GM23338 (cell line): ENCODE measurements around the gene VWDE. TPM values are rescaled to one million over a fixed set of nuclear protein-coding genes. Genes with fewer than 3 reads are reported as not detected.

Source experiments
- ATAC-seq: fragments of 200-7000 bp; cut with Tn5 transposase; 3 replicates; pipeline ENCODE4 v1.9.1; 2020
- DNase-seq: peaks from one replicate; pipeline ENCODE4 v3.0.0-alpha.2; 2015; ENCODE audit warnings: low spot score
- H2AFZ ChIP-seq: fragments of 200-600 bp; sonication (generic); 2 replicates; pipeline ENCODE4 v1.8.0; 2016; ENCODE audit warnings: antibody characterized with exemption, mild to moderate bottlenecking, moderate library complexity
- H3F3A ChIP-seq: fragments of 200-600 bp; sonication (generic); replicated peaks from 2 replicates; pipeline ENCODE4 v1.8.0; 2017; ENCODE audit warnings: antibody characterized with exemption, mixed run types, low read depth
- H3K27ac ChIP-seq: fragments of 200-600 bp; sonication (generic); 2 replicates; pipeline ENCODE4 v1.6.1; 2016; ENCODE audit warnings: low read depth
- H3K27me3 ChIP-seq: fragments of 200-600 bp; sonication (generic); 2 replicates; pipeline ENCODE4 v1.8.0; 2016; ENCODE audit warnings: mild to moderate bottlenecking, mixed run types, moderate library complexity; ENCODE audit not compliant: insufficient read depth
- H3K36me3 ChIP-seq: fragments of 200-600 bp; sonication (generic); 2 replicates; pipeline ENCODE4 v1.8.0; 2016; ENCODE audit warnings: mild to moderate bottlenecking; ENCODE audit not compliant: insufficient read depth
- H3K4me1 ChIP-seq: fragments of 200-600 bp; sonication (generic); 2 replicates; pipeline ENCODE4 v1.8.0; 2016; ENCODE audit warnings: mild to moderate bottlenecking, moderate library complexity; ENCODE audit not compliant: insufficient read depth
- H3K4me2 ChIP-seq: fragments of 200-600 bp; sonication (generic); 2 replicates; pipeline ENCODE4 v1.7.1; 2017; ENCODE audit warnings: mixed run types
- H3K4me3 ChIP-seq: fragments of 200-600 bp; sonication (generic); 2 replicates; pipeline ENCODE4 v1.6.1; 2016; ENCODE audit warnings: mixed run types
- H3K79me2 ChIP-seq: fragments of 200-600 bp; sonication (generic); replicated peaks from 2 replicates; pipeline ENCODE4 v1.8.0; 2017; ENCODE audit warnings: mild to moderate bottlenecking; ENCODE audit not compliant: insufficient read depth
- H3K9me2 ChIP-seq: fragments of 200-600 bp; sonication (generic); 2 replicates; pipeline ENCODE4 v1.8.0; 2017; ENCODE audit not compliant: insufficient read depth
- H4K20me1 ChIP-seq: fragments of 200-600 bp; sonication (generic); replicated peaks from 2 replicates; pipeline ENCODE4 v1.8.0; 2017; ENCODE audit warnings: mild to moderate bottlenecking; ENCODE audit not compliant: insufficient read depth
- H3K27ac Mint-ChIP-seq: 2 replicates; pipeline ENCODE4 v1.8.0; 2020; ENCODE audit warnings: inconsistent platforms, mild to moderate bottlenecking, moderate library complexity, mixed read lengths
- H3K27me3 Mint-ChIP-seq: 3 replicates; pipeline ENCODE4 v1.8.0; 2022; ENCODE audit warnings: low read depth, mild to moderate bottlenecking, moderate library complexity, mixed read lengths, inconsistent platforms; ENCODE audit not compliant: insufficient read depth, poor library complexity
- H3K36me3 Mint-ChIP-seq: 3 replicates; pipeline ENCODE4 v1.8.0; 2021; ENCODE audit warnings: low read depth, mild to moderate bottlenecking, inconsistent platforms, moderate library complexity, mixed read lengths
- H3K4me1 Mint-ChIP-seq: 3 replicates; pipeline ENCODE4 v1.8.0; 2020; ENCODE audit warnings: mild to moderate bottlenecking, inconsistent platforms, mixed read lengths
- H3K4me3 Mint-ChIP-seq: 3 replicates; pipeline ENCODE4 v1.8.0; 2021; ENCODE audit warnings: moderate library complexity, mild to moderate bottlenecking, inconsistent platforms, mixed read lengths
- H3K9me3 Mint-ChIP-seq: 3 replicates; pipeline ENCODE4 v1.8.0; 2020; ENCODE audit warnings: moderate library complexity, mild to moderate bottlenecking, inconsistent platforms, mixed read lengths
- CREB1 ChIP-seq: fragments of 250-450 bp; sonication (Bioruptor Pico); IDR thresholded peaks from 2 replicates; pipeline ENCODE4 v1.5.0; 2020; ENCODE audit warnings: low read depth, mild to moderate bottlenecking, moderate library complexity
- EZH2 ChIP-seq: fragments of 200-600 bp; sonication (generic); IDR thresholded peaks from one replicate; pipeline ENCODE4 v1.8.0; 2017; ENCODE audit warnings: antibody characterized with exemption, mild to moderate bottlenecking, low read depth; ENCODE audit not compliant: unreplicated experiment
- JUNB ChIP-seq: IDR thresholded peaks from one replicate; pipeline ENCODE4 v1.6.1; 2016; ENCODE audit warnings: antibody characterized with exemption; ENCODE audit not compliant: unreplicated experiment
- NANOG ChIP-seq: IDR thresholded peaks from 2 replicates; pipeline ENCODE4 v1.6.1; 2016; ENCODE audit warnings: antibody characterized with exemption, borderline replicate concordance
- POLR2AphosphoS5 ChIP-seq: IDR thresholded peaks from 2 replicates; pipeline ENCODE4 v1.6.1; 2016; ENCODE audit warnings: antibody characterized with exemption, low read depth
- STAT1 ChIP-seq: IDR thresholded peaks from one replicate; pipeline ENCODE4 v1.6.1; 2016; ENCODE audit warnings: antibody characterized with exemption; ENCODE audit not compliant: unreplicated experiment
- polyA plus RNA-seq: library from polyadenylated mRNA; unstranded; fragments of >200 nt; fragmentation: Nextera tagmentation; extraction: Ambion mirVana; gene quantifications from 2 replicates; pipeline ENCODE4 v1.2.1, GENCODE V29; 2016
- total RNA-seq: library from RNA; depleted of rRNA; stranded (reverse); fragments of >200 nt; shearing (Covaris generic); gene quantifications from 2 replicates; pipeline ENCODE4 v1.2.3, GENCODE V29; 2014
- TF ChIP-seq, protein P1 (sequence below): IDR thresholded peaks from 2 replicates; pipeline ENCODE4 v1.6.1; 2016; ENCODE audit warnings: antibody characterized with exemption
- TF ChIP-seq, protein P2 (sequence below): IDR thresholded peaks from one replicate; pipeline ENCODE4 v1.6.1; 2018; ENCODE audit warnings: antibody characterized with exemption; ENCODE audit not compliant: unreplicated experiment

The VWDE gene
- total and polyA plus RNA-seq, 2 experiments from 2014 or later, result 24.6 to 45.5 TPM

DNA sequence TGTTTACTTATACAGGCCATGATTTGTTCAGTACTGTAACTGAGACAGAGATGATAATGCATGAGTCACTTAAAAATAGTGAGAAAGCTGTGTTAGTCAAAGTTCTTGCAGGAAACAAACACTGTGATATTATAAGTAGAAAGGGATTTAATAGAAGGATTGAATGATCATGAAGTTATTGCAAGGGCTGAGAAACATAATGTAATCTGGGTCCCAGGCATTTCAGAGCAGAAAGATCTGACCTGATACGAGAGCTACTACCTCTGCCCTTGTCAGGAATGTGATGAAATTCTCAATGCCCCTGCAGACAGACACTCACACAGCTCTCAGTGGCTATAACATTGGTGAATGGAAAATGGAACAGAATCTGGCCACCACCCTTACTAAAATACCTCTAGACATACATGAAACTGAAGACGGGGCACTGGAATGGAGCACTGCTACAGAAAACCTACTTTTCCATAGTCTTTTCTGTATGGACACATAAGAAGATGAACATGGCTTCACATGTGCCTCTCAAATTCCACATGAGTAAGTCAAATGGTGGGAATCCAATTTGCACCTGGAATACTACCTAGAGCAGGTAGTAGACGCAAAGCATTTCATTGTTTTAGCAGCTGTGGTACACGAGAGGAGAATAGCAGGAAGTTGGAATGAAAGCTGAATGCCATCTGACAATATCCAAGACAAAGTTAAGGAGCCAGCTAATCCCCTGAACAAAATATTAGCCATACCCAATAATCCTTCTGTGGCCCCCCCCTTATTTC is 19.1 kb upstream of the VWDE start:
- Mint-ChIP-seq H3K9me3 (peaks cover 19% of the 10 kb centered on the region), H3K4me3 (peak overlapping the region; percentile 61; the same call in 2 of the 3 replicates), H3K27ac (peak overlapping the region; percentile 98), H3K36me3 (peaks cover 19% of the 10 kb centered on the region), H3K4me1 (peaks cover 29% of the 10 kb centered on the region), H3K27me3 (peaks cover 2% of the 10 kb centered on the region)
- ATAC-seq, result peak; percentile 6; the same call in 2 of the 3 replicates
- no peaks in the 10 kb centered on the region for H3K79me2 ChIP-seq
- no peaks in the 10 kb centered on the region for H3K36me3 ChIP-seq
- H3K27ac ChIP-seq, result peak overlapping the region; percentile 94
- no peaks in the 10 kb centered on the region for H3K9me2 ChIP-seq
- TF ChIP-seq, protein P1, sequence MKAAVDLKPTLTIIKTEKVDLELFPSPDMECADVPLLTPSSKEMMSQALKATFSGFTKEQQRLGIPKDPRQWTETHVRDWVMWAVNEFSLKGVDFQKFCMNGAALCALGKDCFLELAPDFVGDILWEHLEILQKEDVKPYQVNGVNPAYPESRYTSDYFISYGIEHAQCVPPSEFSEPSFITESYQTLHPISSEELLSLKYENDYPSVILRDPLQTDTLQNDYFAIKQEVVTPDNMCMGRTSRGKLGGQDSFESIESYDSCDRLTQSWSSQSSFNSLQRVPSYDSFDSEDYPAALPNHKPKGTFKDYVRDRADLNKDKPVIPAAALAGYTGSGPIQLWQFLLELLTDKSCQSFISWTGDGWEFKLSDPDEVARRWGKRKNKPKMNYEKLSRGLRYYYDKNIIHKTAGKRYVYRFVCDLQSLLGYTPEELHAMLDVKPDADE, result no peak
- TF ChIP-seq CREB1 (CRISPR knock-in tag) (no peak), POLR2AphosphoS5 (no peak), STAT1 (no peak), JUNB (no peak), NANOG (no peak)
- TF ChIP-seq, protein P2, sequence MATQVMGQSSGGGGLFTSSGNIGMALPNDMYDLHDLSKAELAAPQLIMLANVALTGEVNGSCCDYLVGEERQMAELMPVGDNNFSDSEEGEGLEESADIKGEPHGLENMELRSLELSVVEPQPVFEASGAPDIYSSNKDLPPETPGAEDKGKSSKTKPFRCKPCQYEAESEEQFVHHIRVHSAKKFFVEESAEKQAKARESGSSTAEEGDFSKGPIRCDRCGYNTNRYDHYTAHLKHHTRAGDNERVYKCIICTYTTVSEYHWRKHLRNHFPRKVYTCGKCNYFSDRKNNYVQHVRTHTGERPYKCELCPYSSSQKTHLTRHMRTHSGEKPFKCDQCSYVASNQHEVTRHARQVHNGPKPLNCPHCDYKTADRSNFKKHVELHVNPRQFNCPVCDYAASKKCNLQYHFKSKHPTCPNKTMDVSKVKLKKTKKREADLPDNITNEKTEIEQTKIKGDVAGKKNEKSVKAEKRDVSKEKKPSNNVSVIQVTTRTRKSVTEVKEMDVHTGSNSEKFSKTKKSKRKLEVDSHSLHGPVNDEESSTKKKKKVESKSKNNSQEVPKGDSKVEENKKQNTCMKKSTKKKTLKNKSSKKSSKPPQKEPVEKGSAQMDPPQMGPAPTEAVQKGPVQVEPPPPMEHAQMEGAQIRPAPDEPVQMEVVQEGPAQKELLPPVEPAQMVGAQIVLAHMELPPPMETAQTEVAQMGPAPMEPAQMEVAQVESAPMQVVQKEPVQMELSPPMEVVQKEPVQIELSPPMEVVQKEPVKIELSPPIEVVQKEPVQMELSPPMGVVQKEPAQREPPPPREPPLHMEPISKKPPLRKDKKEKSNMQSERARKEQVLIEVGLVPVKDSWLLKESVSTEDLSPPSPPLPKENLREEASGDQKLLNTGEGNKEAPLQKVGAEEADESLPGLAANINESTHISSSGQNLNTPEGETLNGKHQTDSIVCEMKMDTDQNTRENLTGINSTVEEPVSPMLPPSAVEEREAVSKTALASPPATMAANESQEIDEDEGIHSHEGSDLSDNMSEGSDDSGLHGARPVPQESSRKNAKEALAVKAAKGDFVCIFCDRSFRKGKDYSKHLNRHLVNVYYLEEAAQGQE, result no peak
- H3K4me2 ChIP-seq, result peak overlapping the region; percentile 70
- H2AFZ ChIP-seq, result 0 out of 2 replicates have a peak overlapping the region, but pooled peaks have one; percentile 0
- H3K4me1 ChIP-seq, result peaks cover 29% of the 10 kb centered on the region
- DNase-seq, result peak; percentile 43
- no peaks in the 10 kb centered on the region for H4K20me1 ChIP-seq
- no peak overlapping the region for H3K4me3 ChIP-seq
- H3F3A ChIP-seq, result no peaks in the 10 kb centered on the region
- no peaks in the 10 kb centered on the region for H3K27me3 ChIP-seq

DNA sequence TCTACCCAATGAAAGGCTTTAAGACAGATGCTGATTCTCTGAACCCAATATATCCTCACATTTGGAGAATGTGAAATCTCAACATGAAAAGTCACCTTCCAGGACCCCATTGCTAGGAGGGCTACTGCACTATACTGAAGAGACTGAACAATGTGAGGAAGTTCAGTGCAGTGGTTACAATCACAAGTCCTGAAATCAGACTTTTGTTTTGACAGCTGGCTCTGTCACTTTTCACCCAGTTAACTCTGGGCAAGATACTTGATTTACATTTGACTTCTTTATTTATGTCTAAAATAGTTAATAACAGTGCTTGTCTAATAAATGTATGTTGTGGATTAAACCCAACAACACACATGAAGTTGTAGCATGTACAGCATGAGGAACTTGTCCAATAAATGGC is 14.8 kb upstream of the VWDE start:
- Mint-ChIP-seq H3K36me3 (no peaks in the 10 kb centered on the region), H3K27me3 (no peaks in the 10 kb centered on the region), H3K27ac (no peak overlapping the region), H3K9me3 (no peaks in the 10 kb centered on the region), H3K4me1 (peaks cover 18% of the 10 kb centered on the region), H3K4me3 (no peak overlapping the region)
- H3K27me3 ChIP-seq, result no peaks in the 10 kb centered on the region
- H4K20me1 ChIP-seq, result no peaks in the 10 kb centered on the region
- H3F3A ChIP-seq, result no peaks in the 10 kb centered on the region
- DNase-seq (no peak), ATAC-seq (no peak)
- no peak overlapping the region for H3K4me2 ChIP-seq
- H3K4me3 ChIP-seq, result no peak overlapping the region
- no peak overlapping the region for H3K27ac ChIP-seq
- H3K36me3 ChIP-seq, result no peaks in the 10 kb centered on the region
- peaks cover 24% of the 10 kb centered on the region for H3K4me1 ChIP-seq
- H2AFZ ChIP-seq, result no peak overlapping the region
- H3K9me2 ChIP-seq, result no peaks in the 10 kb centered on the region
- H3K79me2 ChIP-seq, result no peaks in the 10 kb centered on the region
- TF ChIP-seq, protein P1, result no peak
- TF ChIP-seq JUNB, result no peak
- no peak for TF ChIP-seq EZH2
- TF ChIP-seq NANOG, result no peak
